NCI-H2107 treated with DMSO at 0.1 percent for 48 hours (cell line): ENCODE data around the gene TMPRSS4.
A peak's percentile ranks its signal among the peaks of the same experiment; 100 is the strongest.

Experiments
- DNase-seq: peaks from one replicate; lab custom pipeline; 2025; ENCODE audit not compliant: unreplicated experiment; lab: John Stamatoyannopoulos, UW

Gene TMPRSS4

DNA sequence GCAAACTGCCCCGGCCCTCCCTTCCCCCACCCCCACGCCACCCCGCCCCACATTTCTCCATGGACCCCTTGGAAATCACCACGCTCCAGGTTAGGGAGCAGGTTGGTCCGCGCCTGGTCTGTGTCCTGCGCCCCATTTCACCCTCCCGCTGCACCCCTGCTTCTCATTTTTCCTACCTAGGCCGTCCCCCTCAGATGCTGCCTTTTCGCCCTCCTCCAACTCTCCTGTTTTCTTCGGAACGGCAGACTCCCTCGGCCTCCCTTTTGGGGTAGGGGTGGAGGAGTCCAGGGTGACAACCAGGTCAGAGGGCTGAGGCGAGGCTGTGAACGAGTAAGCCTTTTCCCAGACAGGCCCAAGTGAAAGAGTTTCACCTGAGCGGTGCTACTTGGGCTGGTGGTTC, 76.6 kb downstream of the TMPRSS4 start:
- DNase-seq, result no peak

DNA sequence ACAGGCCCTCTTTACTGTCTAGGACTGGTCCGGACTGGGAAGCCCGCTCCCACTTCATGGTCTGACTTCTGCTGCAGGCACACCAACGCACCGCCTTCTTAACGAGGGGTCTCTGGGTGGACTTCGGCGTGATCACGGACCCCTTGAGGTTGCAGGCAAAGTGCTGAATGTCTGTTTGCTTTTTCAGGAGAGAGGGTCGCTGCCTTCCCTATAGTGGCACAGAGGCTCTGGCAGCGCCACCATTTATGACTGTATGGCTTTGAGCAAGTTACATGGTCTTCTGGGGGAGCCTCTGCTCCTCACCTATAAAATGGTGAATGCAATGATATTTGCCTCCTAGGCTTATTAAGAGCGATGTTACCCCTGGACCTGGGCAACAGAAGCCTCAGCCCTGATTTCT, 77.1 kb downstream of the TMPRSS4 start:
- DNase-seq, result no peak

DNA sequence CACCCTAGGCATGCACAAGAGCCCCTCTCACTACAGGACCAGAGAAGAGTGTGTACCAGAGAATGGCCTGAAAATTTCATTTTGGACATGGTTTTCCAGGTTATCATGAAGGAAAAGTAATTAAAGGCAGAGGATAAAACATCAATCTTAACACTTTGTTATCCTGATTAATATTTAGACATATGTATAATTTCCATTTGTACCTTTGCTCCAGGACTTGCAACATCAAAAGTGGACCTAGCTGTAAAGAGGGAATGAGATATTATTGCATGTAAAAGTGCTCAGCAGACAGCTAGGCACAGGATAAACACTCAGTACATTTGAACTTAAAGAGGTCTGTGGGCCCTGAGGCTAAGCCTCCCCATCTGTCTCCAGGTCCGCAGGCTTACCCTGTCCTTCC, 77.8 kb downstream of the TMPRSS4 start:
- no peak for DNase-seq

DNA sequence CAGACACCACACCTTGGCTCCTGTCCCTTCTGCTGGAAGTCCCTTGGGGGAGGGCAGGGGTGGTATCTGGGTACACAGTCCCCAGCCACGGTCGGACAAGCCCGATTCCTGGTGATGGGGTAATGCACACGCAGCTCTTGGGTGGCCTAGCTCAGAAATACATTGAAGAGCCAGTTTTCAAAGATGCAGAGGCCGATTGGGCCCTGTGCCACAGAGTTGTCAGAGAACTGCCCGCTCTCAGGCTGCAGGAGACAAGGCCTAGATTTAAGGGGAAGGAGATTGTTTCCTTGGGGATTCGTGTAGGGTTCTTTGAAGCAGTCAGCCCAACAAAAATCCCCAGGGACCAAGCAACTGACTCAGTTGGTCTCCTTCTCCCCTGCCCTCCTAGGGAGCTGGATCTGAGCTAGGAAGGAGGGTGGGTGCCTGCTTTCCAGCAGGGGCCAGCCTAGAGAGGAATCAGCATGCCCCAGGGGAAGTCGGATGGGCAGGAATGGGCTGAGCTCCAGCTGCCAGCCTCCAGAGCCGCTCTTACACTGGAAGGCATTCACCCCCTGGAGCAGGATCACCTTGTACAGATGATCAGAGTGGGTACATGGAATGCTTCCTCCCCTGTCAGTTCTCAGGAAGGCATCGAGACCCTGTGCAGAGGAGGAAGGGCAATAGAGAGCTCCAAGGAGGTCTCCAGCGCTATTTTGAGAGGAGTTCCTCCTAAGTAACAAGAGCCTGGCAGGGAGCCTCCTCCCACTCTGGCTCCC, 79.1 kb downstream of the TMPRSS4 start:
- DNase-seq, result no peak

DNA sequence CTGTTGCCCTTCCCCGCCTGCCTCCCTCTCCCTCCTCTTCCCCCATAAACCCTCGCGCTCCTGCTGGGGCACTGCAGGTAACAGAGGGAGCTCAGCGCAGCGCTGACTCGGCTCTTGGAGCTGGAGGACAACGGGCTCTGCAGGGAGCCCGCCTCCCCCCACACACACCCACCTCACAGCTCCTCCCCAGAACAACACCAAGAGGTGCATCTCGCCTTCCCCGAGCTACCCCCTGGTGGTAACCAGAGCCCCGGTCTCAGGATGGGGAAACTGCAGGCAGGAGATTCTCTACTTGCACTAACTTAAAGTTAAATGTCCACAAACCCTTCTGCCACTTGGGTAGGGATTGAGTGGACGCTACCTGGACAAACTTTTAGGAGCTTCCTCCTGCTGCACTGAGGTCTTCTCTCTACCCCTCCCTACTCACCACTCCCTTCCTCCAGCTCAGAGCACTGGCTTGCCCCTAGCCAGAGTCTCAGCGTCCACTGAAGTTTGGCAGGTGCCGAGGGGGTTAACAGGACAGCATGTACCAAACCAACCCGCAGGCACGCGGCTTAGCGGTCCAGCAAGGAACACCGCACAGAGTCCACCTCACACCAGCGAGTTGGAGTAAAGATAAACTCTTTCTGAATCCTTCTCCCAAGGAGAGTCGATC, 79.8 kb downstream of the TMPRSS4 start:
- DNase-seq, result peak; percentile 41

DNA sequence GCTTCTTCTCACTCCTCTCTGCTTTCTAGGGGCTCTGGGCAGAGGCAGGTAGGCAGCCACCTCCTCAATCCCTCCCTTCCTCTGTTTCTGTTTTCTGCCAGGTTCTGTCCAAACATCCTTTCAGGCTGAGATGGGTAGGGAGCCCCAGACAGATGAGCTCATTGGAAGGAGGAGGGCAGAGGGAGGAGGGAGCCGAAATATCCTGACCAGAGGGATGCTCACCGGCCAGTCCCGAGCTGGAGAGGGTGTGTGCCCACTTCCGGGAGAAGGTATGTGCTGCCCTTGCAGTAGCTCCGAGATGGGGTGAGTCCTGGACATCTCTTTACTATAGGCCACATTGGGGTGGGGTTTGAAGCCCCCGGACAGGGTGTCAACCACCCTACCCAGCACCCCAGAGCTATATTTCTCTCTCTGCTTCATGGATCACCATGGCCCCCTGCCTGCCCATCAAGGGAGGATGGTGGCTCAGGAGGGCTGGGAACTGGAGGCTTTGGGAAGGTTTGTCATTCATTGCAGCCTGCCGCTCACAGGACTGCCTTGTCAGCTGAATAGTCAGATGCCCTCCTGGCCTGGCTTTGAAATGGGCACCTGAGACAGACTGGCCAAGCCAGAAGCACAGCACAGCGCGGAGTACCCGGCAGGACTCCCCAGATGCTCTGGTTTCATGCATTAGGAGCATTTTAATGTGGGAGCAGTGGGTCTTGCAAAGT, 80.5 kb downstream of the TMPRSS4 start:
- DNase-seq, result no peak

DNA sequence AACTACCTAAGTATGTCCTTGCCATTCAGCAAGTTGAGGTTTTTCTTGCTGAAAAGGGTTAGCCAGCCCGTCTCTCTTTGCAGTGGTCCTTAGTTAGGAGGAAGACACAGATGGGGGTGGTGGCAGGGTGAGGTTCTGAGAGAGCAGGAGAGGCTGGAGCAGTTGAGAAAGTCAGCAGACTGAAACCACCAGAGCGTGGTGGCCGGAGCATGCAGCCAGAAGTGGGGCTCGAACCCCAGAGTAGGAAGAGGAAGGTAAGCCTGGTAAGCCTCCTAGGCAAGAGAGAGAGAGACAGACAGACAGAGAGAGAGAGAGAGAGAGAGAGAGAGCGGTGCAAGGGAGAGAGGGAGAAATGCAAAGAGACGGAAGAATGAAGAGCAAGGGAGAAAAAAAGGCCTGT, 84.9 kb downstream of the TMPRSS4 start:
- no peak for DNase-seq

DNA sequence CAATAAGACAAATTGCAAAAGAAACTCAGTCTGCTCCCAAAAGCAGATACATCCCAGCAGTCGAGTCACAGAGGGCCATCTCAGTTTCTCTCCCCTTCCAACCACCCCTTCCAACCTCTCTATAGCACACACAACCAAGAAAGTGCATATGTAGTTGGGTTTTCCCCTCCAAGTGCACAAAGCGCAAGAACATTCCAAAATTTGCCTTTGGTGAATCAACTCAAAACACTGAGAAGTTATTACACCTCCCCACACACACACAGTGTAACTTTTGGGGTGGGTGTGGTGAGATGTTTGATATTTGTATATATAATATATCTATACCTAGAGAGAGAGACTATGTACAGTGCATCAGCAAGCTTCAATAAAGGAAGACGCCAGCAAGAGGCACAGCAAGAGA, 86.0 kb downstream of the TMPRSS4 start:
- no peak for DNase-seq

DNA sequence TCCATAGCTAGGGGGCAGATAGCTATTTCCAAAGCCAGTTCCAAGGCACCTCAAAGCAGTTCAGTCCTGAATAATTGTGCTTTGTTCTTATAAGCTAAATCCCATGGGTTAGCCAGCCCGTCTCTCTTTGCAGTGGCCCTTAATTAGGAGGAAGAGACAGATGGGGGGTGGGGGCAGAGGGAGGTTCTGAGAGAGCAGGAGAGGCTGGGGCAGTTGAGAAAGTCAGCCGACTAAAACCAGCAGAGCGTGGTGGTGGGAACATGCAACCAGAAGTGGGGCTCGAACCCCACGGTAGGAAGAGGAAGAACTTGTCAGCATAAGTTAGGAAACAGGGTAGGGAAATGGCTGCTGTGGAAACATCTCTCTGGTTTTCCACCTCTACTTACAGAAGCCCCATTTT, 86.6 kb downstream of the TMPRSS4 start:
- DNase-seq, result no peak

DNA sequence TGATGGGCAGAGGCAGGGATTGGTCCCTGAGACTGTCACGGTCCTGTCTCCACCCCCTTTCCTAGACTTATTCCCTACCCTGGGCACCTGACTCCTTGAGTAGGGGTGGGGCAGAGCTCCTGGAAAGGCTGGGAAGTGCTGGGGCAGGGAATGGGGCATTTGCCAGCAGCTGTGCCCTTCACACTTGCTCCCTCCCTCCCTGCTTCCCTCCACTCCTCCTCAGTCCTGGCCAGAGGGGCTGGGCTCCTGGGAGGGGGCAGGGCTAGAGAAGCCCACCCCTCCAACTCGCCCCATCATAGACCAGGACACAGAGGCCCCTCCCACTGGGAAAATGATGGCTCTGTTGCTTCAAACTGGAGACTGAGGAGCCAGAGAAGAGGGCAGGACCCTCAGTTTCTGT, 88.0 kb downstream of the TMPRSS4 start:
- no peak for DNase-seq

DNA sequence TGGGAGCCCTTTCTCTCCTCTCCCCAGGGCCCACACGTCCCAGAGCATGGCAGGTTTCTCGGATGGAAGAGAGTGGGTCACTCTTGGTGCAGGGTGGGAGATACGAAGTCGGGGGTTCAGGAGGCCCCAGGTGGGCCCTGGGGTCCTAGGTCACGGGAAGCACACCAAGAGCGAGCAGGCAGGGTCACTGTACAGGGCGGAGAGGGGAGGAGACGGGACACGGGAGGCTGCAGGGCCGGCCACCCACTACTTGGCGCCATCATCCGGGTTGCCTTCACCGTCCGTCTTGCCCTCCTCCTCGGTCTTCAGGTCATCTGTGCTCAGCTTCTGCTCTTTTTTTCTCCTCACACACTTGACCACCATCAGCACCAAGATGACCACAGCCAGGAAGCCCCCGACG, 89.8 kb downstream of the TMPRSS4 start:
- DNase-seq, result no peak

DNA sequence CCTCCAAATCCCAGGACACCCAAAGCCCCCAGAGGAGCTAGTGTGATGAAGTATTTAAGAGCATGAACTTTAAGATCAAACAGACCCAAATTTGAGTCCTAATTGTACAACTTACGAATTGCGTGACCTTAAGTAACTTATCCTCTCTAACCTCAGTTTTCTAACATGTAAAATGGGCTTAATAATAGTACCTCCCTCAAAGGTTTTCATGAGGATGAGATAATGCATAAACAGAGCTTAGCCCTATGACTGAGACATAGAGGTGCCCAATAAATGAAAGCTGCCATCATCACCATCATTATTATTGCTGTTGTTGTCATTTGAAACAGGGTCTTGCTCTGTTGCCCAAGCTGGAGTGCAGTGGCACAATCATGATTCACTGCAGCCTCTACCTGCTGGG, 90.4 kb downstream of the TMPRSS4 start:
- DNase-seq, result no peak

DNA sequence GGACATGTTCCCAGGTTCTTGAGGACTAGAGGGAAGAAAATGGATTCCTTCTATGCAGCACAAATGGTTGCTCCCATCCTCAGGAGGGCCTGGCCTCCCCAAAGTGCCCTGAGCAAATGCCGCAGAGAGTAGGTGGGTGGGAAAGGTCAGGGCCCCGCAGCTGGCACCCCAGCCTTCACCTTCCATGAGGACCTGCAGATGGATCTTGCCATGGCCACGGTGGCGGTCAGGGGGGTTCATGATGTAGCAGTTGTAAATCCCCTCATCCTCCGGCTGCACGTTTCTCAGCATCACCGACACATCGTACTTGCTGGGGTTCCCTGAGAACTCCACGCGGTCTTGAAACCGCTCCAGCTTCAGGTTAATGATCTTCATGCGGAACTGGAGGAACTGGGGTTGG, 91.0 kb downstream of the TMPRSS4 start:
- DNase-seq, result no peak

DNA sequence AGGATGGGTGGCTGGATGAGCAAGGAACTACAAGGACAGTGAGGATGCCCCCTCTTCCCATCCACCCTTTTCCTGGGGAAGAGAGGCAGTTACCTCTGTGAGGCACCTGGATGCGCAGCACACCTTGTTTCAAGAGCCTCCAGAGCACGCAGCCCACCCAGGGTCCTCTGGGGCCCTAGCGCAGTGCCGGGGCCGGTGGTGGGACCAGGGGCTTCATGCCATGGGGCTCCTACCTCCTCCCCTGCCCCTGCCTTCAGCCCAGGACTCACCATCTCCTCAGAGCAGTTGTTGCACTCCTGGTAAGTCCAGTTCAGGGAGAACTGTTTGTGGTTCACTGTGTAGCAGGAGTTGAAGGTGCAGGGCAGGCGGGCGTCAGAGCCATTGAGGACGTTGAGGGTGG, 91.4 kb downstream of the TMPRSS4 start:
- DNase-seq, result no peak

DNA sequence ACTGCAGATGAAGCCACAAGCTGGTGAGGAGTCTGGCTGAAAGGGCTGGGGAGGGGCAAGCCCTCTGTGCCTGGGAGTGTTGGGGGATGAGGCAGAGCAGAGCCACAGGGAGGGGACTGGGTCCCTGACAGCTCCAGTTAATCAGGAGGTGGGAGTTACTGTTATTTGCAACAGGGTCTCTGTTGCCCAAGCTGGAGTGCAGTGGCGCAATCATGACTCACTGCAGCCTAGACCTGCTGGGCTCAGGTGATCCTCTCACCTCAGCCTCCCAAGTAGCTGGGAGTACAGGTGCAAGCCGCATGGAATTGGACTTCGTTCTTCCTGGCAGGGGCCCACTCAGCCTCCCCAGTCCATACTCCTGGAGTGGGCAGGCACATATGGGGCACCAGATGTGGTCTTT, 91.9 kb downstream of the TMPRSS4 start:
- no peak for DNase-seq

DNA sequence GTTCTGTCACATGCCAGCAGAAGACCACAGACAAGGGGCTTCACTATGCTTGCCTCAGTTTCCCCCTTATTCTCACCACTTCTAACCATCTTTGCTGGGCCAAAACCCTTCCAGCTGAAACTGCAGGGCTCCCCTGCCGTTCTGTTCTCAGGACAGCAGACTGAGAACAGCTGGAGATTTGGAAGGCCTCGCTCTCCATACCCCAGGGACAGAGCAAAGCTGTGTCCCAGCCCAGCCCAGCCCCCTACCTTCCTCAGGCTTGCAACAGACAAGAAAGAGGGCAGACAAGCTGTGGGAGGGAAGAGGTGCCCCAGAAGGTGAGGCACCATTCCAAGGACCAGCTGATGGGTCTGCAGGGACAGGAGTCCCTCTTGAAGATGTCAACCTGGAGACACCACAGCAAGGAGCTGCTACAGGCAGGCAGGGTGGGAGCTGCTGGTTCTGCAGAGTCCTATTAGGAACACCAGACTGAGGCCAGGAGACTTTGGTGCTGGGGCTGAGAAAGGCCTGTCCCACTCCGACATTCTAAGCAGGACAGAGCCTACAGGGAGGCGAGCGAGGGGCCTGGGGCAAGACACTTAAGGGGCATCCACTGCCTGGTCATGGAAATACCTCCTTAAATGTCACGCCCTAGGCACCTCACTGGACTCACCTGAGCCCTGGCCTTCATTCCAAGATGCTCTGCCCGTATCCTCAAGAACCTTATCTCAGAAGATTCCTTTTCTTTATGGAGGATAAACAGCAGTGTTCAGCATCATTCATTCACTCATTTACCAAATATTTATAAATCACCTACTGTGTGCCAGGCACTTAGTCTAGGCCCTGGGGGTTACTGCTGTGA, 92.6 kb downstream of the TMPRSS4 start:
- DNase-seq, result no peak

DNA sequence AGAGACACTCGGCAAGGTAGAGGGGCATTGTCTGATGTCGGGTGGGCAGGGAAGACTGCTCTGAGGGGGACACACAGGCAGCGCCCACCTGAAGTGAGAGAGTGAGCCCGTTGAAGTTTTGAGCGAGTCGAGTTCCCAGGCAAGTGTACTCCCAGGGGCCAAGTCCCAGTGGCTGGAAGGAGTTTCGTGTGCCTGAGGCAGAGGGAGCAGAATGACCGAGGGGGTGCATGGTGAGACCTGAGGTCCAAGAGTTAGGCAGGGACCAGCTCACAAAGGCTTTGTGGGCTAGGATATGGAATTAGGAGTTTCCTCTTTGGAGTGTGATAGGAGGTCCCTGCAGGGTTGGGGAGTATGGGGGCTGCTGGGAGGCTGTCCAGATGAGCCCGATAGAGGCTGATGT, 93.4 kb downstream of the TMPRSS4 start:
- DNase-seq, result no peak

DNA sequence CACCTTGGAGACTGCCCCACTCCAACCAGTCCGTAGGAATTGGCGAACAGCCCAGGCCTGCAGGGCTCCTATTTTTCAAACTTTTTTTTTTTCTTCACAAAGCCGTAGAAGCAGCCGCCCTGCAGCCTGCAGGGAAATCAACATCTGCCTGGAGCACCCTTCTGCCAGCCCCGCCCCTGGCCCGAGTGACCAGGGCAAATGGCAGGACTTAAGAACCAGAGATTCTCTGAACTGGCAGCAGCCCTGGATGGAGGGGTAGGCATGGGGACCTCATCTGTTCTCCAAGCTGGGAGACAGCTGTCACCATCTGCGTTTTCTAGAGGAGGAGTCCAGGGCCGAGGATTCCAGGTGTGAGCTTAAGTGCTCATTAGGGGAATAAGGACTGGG, 94.0 kb downstream of the TMPRSS4 start:
- DNase-seq, result peak; percentile 66
